DMS79 treated with DMSO at 0.1 percent for 48 hours (cell line): ENCODE results near the gene CLASP1.
A peak's percentile ranks its signal among the peaks of the same experiment; 100 is the strongest.
"Not testable (repeated sequence)": the region's sequence is repeated elsewhere in the genome, so short reads cannot be mapped to it uniquely, and the experiment has no call there.

Source experiments
- DNase-seq: peaks from one replicate; lab custom pipeline; 2025; lab: John Stamatoyannopoulos, UW

CLASP1 gene

GRCh38 chr2:121659933-121660332 lies 10.7 kb upstream of the CLASP1 start:
- no peak for DNase-seq

DNA sequence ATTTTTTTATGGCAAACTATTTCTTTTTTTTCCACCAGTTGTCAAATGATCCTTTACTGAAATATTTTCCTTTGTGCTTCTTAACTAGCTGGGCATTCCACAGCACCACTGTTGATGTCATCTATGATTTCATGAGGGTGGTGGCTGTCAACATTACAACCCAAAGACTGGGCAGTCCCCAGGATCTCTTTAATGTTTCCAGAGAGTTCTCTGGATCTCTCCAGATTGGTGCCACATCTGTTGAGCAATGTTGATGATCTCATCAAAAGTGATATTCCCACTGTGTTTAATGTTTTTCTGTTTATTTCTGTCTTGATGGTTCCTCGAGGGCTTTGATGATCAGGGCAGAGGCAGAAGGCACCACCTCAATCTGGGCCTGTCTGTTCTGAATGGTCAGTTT lies 9.1 kb upstream of the CLASP1 start:
- not testable (repeated sequence) for DNase-seq

GRCh38 chr2:121653035-121653434 lies 3.8 kb upstream of the CLASP1 start:
- DNase-seq: no peak

DNA sequence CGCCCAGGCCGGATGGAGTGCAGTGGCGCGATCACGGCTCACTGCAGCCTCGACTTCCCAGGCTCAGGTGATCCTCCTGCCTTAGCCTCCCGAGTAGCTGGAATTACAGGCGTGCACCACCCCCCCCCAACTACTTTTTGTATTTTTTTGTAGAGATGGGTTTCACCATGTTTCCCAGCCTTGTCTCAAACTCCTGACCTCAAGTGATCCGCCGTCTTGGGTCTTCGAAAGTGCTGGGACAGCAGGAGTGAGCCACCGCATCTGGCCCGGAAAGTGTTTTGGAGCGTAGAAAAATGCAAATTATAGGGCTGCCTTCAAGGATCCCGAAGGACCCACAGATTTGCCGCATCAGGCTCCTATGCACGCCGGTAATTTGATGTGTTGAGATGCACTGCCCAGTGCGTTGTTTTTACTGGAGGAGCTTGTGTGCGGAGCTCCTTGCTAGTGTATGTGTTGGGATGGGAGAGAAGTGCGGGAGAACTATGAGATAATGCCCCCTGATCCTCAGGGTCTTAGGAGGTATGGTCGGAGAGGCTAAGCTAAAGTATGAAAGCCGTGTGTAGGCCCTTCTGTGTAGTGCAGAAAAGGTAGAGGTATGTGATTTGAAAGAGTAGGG lies 1.2 kb upstream of the CLASP1 start:
- no peak for DNase-seq

DNA sequence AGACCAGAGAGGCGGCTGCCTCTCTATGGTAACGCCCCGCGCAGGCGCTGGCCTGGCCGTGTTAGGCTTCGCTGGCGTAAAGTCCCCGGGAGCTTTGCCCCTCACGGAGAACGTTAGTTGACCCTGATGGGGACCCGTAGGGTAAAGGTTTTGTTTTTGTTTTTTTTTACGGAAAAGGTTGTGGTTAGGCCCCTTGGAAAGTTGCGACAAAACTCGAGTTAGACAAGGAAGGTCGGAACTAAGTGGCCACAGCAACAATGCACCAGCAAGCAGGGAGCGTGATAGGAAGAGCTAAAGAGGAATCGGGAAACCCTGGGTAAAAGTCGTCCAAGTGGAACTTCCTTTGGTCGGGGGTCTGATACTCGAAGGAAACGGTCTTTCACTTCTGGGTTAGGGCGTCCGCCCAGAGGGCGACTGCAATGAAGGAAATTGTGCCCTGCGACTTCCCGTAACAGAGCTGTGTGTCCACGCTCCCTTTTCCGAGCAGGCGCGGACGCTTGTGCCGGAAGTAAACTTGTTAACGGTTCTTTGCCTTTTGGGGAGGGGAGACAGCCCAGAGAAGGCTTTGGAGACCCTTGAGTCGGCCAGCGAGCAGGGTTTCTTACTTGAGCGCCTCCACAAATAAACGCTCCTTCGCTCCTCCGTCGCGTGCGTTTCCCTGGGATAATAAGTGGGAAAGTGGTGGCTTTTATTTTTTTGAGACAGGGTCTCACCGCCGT lies 493 bp upstream of the CLASP1 start:
- DNase-seq: peak; percentile 96

- peak; percentile 30 for DNase-seq
Observed at GRCh38 chr2:121648206-121649148, 785 bp downstream of the CLASP1 start.

- no peak for DNase-seq
Observed at GRCh38 chr2:121647396-121647795, 1.9 kb downstream of the CLASP1 start.

DNA sequence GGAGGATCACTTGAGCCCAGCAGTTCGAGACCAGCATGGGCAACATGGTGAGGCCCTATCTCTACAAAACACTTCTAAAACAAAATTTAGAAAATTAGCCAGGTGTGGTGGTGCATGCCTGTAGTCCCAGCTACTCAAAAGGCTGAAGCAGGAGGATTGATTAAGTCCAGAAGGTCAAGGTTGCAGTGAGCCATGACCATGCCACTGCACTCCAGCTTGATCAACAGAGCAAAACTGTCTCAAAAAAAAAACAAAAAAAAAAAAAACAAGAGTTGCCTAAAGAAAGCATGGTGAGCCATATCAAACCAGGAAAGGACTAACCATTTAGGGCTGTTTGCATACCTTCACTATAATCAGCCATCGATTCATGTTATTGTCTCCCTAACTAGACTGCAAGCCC lies 4.5 kb downstream of the CLASP1 start:
- DNase-seq: no peak

DNA sequence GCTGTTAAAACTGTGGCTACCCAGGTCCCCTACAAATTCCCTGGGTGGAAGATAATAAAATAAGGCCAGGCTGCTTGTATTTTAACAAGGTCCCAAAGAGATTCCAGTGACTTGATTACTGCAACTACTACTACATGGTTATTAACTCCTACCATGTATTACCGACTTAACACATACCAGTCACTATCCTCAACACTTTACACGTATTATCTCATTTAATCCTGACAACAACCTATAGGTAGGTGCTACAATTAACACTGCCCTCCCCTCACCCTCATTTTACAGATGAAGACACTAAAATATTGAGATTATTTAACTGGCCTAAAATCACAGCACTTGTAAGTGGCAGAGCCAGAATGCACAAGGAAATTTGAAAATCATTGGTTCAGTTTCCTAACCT lies 5.4 kb downstream of the CLASP1 start:
- DNase-seq: no peak

GRCh38 chr2:121640380-121641316 lies 8.6 kb downstream of the CLASP1 start:
- DNase-seq: no peak

DNA sequence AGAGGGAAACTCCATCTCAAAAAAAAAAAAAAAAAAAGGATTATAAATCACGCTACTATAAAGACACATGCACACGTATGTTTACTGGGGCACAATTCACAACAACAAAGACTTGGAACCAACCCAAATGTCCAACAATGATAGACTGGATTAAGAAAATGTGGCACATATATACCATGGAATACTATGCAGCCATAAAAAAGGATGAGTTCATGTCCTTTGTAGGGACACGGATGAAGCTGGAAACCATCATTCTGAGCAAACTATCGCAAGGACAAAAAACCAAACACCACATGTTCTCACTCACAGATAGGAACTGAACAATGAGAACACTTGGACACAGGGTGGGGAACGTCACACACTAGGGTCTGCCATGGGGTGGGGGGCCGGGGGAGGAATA lies 9.4 kb downstream of the CLASP1 start:
- DNase-seq: not testable (repeated sequence)

DNA sequence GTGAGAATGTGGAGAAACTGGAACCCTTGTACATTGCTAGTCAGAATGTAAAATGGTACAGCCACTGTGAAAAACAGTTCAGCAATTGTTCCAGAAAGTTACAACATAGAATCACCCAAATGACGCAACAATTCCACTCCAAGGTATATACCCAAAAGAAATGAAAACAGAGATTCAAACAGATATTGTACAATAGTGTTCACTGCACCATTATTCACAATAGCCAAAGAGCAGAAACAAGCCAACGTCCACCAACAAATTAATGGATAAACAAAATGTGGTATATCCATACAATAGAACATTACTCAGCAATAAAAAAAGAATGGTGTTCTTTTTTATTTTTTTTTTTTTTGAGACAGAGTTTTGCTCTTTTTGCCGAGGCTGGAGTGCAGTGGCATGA lies 10.9 kb downstream of the CLASP1 start:
- DNase-seq: no peak

DNA sequence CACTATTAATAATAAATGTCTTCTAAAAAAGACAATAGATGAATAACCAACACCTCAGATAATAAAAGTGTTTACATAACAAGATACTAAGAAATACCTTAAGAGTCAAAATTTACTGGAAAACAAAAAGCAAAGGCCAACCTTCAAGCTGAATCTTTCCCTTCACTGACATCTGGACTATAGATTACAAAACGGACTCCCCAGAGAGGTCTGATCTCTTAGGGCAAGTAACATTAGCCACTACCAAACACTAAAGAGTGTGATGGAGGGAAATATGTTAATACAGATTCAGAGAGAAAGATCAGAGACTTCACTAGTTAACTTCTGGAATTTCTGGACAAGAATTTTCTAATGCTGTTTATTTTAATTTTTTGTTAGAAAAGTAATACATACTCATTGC lies 13.9 kb downstream of the CLASP1 start:
- DNase-seq: no peak

GRCh38 chr2:121634354-121635307 lies 14.6 kb downstream of the CLASP1 start:
- no peak for DNase-seq

- no peak for DNase-seq
Observed at GRCh38 chr2:121633463-121633862, 15.8 kb downstream of the CLASP1 start.

DNA sequence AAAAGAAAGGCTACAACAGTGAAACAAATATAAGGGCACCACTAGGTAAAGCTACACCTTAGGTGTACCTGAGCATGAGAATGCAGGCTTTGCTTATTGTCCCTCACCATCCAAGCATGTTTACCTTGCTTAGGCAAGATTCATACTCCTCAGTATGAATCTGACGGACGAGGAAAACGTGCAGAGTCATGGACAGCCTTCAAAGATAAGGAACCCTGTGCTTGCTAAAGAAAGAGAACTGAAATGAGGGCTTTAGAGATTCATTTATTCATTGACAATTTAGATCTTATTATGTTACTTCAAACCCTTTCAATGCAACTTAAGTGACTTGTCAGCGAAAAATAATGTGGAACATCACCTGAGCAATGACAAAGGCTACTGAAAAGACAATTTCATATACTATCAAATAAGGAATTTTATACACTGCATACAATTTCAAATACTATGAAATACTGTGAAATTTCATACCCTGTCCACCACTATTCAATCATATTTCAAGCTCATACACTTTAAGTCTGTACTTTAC lies 21.7 kb downstream of the CLASP1 start:
- no peak for DNase-seq

DNA sequence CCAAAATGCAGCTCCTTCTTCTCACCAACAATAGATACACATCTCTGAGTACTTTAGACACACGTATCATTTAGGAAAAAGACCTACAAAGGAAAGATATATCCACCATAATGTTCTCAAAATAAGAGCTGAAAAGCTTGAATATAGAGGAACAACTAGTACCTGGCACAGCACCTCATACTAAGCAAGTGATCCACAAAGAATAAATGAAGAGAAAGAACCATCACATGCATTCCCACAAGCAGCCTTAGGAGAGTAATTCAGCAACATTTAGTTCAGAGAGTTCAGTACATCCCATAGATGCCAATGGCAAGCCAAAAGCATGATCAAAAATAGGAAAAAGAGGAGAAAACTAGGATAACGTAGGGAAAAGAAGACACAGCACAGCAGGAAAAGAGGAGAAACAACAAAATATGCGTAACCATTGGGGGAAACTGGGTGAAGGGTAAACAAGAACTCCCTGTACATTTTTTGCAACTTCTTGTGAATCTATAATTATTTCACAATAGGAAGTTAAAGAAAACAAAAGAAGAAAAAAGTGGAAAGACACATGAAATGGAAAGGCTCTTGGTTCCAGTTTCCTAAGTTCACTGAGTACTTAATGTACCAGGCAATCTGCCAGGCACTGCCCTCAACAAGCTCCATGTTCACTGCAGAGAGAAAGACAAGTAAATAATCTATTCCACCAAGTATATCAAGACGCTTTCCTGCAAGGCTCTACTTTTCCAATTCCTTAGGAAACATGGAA lies 22.3 kb downstream of the CLASP1 start:
- DNase-seq: peak; percentile 70

DNA sequence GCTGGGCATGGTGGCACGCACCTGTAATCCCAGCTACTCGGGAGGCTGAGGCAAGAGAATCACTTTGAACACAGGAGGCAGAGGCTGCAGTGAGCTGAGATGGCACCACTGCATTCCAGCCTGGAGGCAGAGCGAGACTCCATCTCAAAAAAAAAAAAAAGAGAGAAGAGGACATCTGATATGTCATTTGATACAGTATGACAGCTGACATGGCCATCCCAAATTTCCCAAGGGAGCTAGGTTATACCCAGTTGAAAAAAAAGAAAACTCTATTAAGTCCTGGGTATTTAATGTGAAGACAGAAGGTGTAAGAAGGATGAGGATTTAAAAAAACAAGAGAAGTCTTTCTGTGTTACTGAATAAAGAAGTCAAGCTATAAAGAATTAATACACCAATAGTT lies 23.3 kb downstream of the CLASP1 start:
- DNase-seq: no peak

GRCh38 chr2:121617042-121617599 lies 32.1 kb downstream of the CLASP1 start:
- no peak for DNase-seq
